T-cell (primary cell): Measurements from ENCODE around the gene UBAP1. TPM values are rescaled to one million over a fixed set of nuclear protein-coding genes. Genes with fewer than 3 reads are reported as not detected.

Experiments used
- ATAC-seq, 4 experiments: fragments of 200-7000 bp in 3 of 4; fragments of 150-1000 bp in 1 of 4; cut with Tn5 transposase; replicated peaks in 1 of 4; 1 replicate in 3 of 4; 2 replicates in 1 of 4; pipeline ENCODE4 v1.10.0; 2021; ENCODE audit warnings: moderate library complexity in 3 of 4, mild to moderate bottlenecking in 2 of 4, moderate number of reproducible peaks in 1 of 4
- CTCF ChIA-PET, 2 donors: fragments of 300-600 bp; sonication (Branson Sonifier 250); formaldehyde crosslinking; loops; one replicate each; lab custom pipeline; 2022; ENCODE audit warnings: antibody characterized with exemption in 2 of 2; lab: Charles Lee
- POLR2A ChIA-PET, 2 donors: fragments of 300-600 bp; sonication (Branson Sonifier 250); formaldehyde crosslinking; loops; one replicate each; lab custom pipeline; 2022; ENCODE audit warnings: antibody characterized with exemption in 2 of 2; lab: Charles Lee
- DNase-seq, 35 experiments: peaks; one replicate each; pipeline versions ENCODE4 v3.0.0 to v3.0.0-alpha.2; 2013 to 2023
- H3K27ac ChIP-seq: one replicate; pipeline ENCODE4 v1.5.1; 2013; ENCODE audit warnings: low read length
- H3K27me3 ChIP-seq, 2 experiments: replicated peaks in 1 of 2; 1 replicate in 1 of 2; 2 replicates in 1 of 2; pipeline versions ENCODE4 v1.6.1 to v1.7.0; 2013; ENCODE audit warnings: low read length in 1 of 2, mixed read lengths in 1 of 2; ENCODE audit not compliant: control insufficient read depth in 2 of 2, insufficient read depth in 2 of 2; ENCODE audit errors: extremely low read depth in 1 of 2
- H3K36me3 ChIP-seq, 2 donors: 1 replicate in 1 of 2; 2 replicates in 1 of 2; pipeline versions ENCODE4 v1.6.1 to v1.7.0; 2013; ENCODE audit warnings: low read length in 1 of 2; ENCODE audit not compliant: control insufficient read depth in 2 of 2, insufficient read depth in 1 of 2; ENCODE audit errors: extremely low read depth in 1 of 2
- H3K4me1 ChIP-seq, 2 experiments: 1 replicate in 1 of 2; 2 replicates in 1 of 2; pipeline versions ENCODE4 v1.6.1 to v1.7.0; 2013; ENCODE audit warnings: low read length in 2 of 2, mixed read lengths in 1 of 2; ENCODE audit not compliant: insufficient read depth in 2 of 2, control insufficient read depth in 1 of 2; ENCODE audit errors: extremely low read depth in 1 of 2
- H3K4me3 ChIP-seq, 2 donors: 1 replicate in 1 of 2; 2 replicates in 1 of 2; pipeline versions ENCODE4 v1.5.1 to v1.7.0; 2013; ENCODE audit warnings: mild to moderate bottlenecking in 2 of 2, low read length in 1 of 2, moderate library complexity in 1 of 2; ENCODE audit not compliant: control insufficient read depth in 1 of 2; ENCODE audit errors: extremely low read depth in 1 of 2
- H3K9me3 ChIP-seq: 2 replicates; pipeline ENCODE4 v1.7.0; 2013
- H3K27ac Mint-ChIP-seq, 2 donors: one replicate each; pipeline ENCODE4 v1.8.0; 2020 to 2021; ENCODE audit warnings: mild to moderate bottlenecking in 2 of 2, mixed read lengths in 2 of 2
- H3K27me3 Mint-ChIP-seq, 2 donors: one replicate each; pipeline ENCODE4 v1.8.0; 2021 to 2022; ENCODE audit warnings: mixed read lengths in 2 of 2
- H3K36me3 Mint-ChIP-seq: one replicate; pipeline ENCODE4 v1.8.0; 2021; ENCODE audit warnings: mixed read lengths
- H3K4me1 Mint-ChIP-seq, 3 donors: one replicate each; pipeline ENCODE4 v1.8.0; 2020 to 2022; ENCODE audit warnings: mixed read lengths in 3 of 3, mild to moderate bottlenecking in 1 of 3
- H3K4me3 Mint-ChIP-seq, 3 donors: one replicate each; pipeline ENCODE4 v1.8.0; 2020 to 2022; ENCODE audit warnings: mild to moderate bottlenecking in 3 of 3, mixed read lengths in 3 of 3, moderate library complexity in 3 of 3
- H3K9me3 Mint-ChIP-seq, 3 donors: one replicate each; pipeline ENCODE4 v1.8.0; 2020 to 2022; ENCODE audit warnings: mixed read lengths in 3 of 3
- WGBS: methylation state at CpG from one replicate; pipeline ENCODE4 v1.1.5; 2013; ENCODE audit warnings: missing lambda C conversion rate; ENCODE audit not compliant: insufficient coverage; 5-methylcytosine and 5-hydroxymethylcytosine counted together
- total RNA-seq, 35 experiments: library from RNA in 6 of 35; stranded (reverse) in 6 of 35; fragments of 120-200 nt in 1 of 35; gene quantifications; one replicate each; pipeline versions ENCODE4 v1.2.1 to v1.2.4 and lab custom pipeline; 2013 to 2026

UBAP1 gene
- total RNA-seq, 5 donors from 2014 or later (not counting 1 experiment from before 2014, with no cell fraction given): 33.1 to 42.2 (median 35.5) TPM

- ChIA-PET POLR2A (no interaction called here), CTCF (interaction anchor here in 1 of 2 donors (0.5 kb wide), 1 partner anchor 190 kb away, joined by 4 read pairs; no protein-coding TSS in a partner anchor)
- Histone ChIP-seq H3K9me3 (no peaks in the 10 kb centered on the region), H3K4me3 (no peak overlapping the region), H3K27me3 (no peaks in the 10 kb centered on the region), H3K27ac (no peak overlapping the region), H3K36me3 (peaks cover 15 to 17% of the 10 kb centered on the region in 2 donors), H3K4me1 (peaks cover 8 to 24% of the 10 kb centered on the region in 2 experiments)
- Mint-ChIP-seq H3K4me3 (no peak overlapping the region), H3K4me1 (peaks cover 22 to 30% (median 29%) of the 10 kb centered on the region in 3 donors), H3K36me3 (peaks cover 9% of the 10 kb centered on the region), H3K9me3 (no peaks in the 10 kb centered on the region), H3K27me3 (no peaks in the 10 kb centered on the region), H3K27ac (peak overlapping the region in 1 of 2 donors; percentile 76)
- WGBS: 87% methylated on average over 6 of the region's 6 CpGs
- DNase-seq (peak in 1 of 35 experiments; percentile 25), ATAC-seq (peak in 3 of 4 experiments; percentile 35 to 43 (median 37))
Observed at GRCh38 chr9:34256104-34256503, 77.3 kb downstream of the UBAP1 start.

- H3K27me3 ChIP-seq: no peaks in the 10 kb centered on the region
- H3K36me3 Mint-ChIP-seq: peaks cover 5% of the 10 kb centered on the region
- peaks cover 22 to 30% (median 29%) of the 10 kb centered on the region in 3 donors for H3K4me1 Mint-ChIP-seq
- peak overlapping the region in 2 of 3 donors; percentile 14 to 58 for H3K4me3 Mint-ChIP-seq
- peaks cover 8 to 24% of the 10 kb centered on the region in 2 experiments for H3K4me1 ChIP-seq
- ATAC-seq (peak; percentile 56 to 82 (median 70)), DNase-seq (peak in 18 of 35 experiments; percentile 6 to 57 (median 23))
- peak overlapping the region in 1 of 2 donors; percentile 11 for H3K4me3 ChIP-seq
- POLR2A ChIA-PET: interaction anchor here (0.6 to 0.9 kb wide), 2 partner anchors 50 to 77 kb away, joined by 3 to 10 read pairs; no protein-coding TSS in a partner anchor
- H3K27me3 Mint-ChIP-seq: no peaks in the 10 kb centered on the region
- CTCF ChIA-PET: interaction anchor here in 1 of 2 donors (0.6 kb wide), 1 partner anchor 67 kb away, joined by 3 read pairs; no protein-coding TSS in a partner anchor
- H3K36me3 ChIP-seq: peaks cover 8 to 15% of the 10 kb centered on the region in 2 donors
- no peaks in the 10 kb centered on the region for H3K9me3 Mint-ChIP-seq
- H3K27ac ChIP-seq: no peak overlapping the region
- H3K27ac Mint-ChIP-seq: peak overlapping the region; percentile 76 to 77
- WGBS: 63% methylated on average over 8 of the region's 11 CpGs
- H3K9me3 ChIP-seq: no peaks in the 10 kb centered on the region
Observed at GRCh38 chr9:34256987-34257585, 78.2 kb downstream of the UBAP1 start.

GRCh38 chr9:34259315-34259714, 80.5 kb downstream of the UBAP1 start:
- Mint-ChIP-seq H3K9me3 (no peaks in the 10 kb centered on the region), H3K27me3 (no peaks in the 10 kb centered on the region), H3K27ac (no peak overlapping the region), H3K4me3 (no peak overlapping the region), H3K4me1 (peaks cover 25 to 30% (median 29%) of the 10 kb centered on the region in 3 donors), H3K36me3 (no peaks in the 10 kb centered on the region)
- POLR2A ChIA-PET: no interaction called here
- Histone ChIP-seq H3K27me3 (no peaks in the 10 kb centered on the region), H3K36me3 (peaks cover 3 to 11% of the 10 kb centered on the region in 2 donors), H3K4me1 (peaks cover 15 to 23% of the 10 kb centered on the region in 2 experiments), H3K4me3 (no peak overlapping the region), H3K27ac (no peak overlapping the region), H3K9me3 (no peaks in the 10 kb centered on the region)
- CTCF ChIA-PET: no interaction called here
- DNase-seq (no peak), ATAC-seq (no peak)
- WGBS: 100% methylated on average over 5 of the region's 10 CpGs

- H3K27me3 ChIP-seq: no peaks in the 10 kb centered on the region
- Mint-ChIP-seq H3K9me3 (no peaks in the 10 kb centered on the region), H3K27ac (no peak overlapping the region), H3K27me3 (no peaks in the 10 kb centered on the region), H3K4me1 (peaks cover 6 to 8% (median 7%) of the 10 kb centered on the region in 3 donors), H3K36me3 (no peaks in the 10 kb centered on the region), H3K4me3 (no peak overlapping the region)
- H3K36me3 ChIP-seq: no peaks in the 10 kb centered on the region
- POLR2A ChIA-PET: interaction anchor here in 1 of 2 donors (0.6 kb wide), 1 partner anchor 122 kb away, joined by 3 read pairs; no protein-coding TSS in a partner anchor
- WGBS: 83% methylated on average over 1 of the region's 3 CpGs
- H3K4me3 ChIP-seq: no peak overlapping the region
- peaks cover 4 to 6% of the 10 kb centered on the region in 2 experiments for H3K4me1 ChIP-seq
- H3K9me3 ChIP-seq: no peaks in the 10 kb centered on the region
- peak in 1 of 4 experiments; percentile 18 for ATAC-seq
- CTCF ChIA-PET: interaction anchor here in 1 of 2 donors (0.6 to 0.7 kb wide), 2 partner anchors 10 to 114 kb away, joined by 3 to 6 read pairs; no protein-coding TSS in a partner anchor
- DNase-seq: no peak
- no peak overlapping the region for H3K27ac ChIP-seq
Observed at GRCh38 chr9:34262971-34263370, 84.1 kb downstream of the UBAP1 start.

GRCh38 chr9:34267660-34268059, 88.8 kb downstream of the UBAP1 start:
- no peaks in the 10 kb centered on the region for H3K27me3 ChIP-seq
- H3K27me3 Mint-ChIP-seq: no peaks in the 10 kb centered on the region
- ChIA-PET CTCF (no interaction called here), POLR2A (no interaction called here)
- peaks cover 3 to 6% (median 5%) of the 10 kb centered on the region in 3 donors for H3K4me1 Mint-ChIP-seq
- H3K4me1 ChIP-seq: peaks cover 4 to 6% of the 10 kb centered on the region in 2 experiments
- ATAC-seq (no peak), DNase-seq (no peak)
- no peak overlapping the region for H3K27ac ChIP-seq
- no peaks in the 10 kb centered on the region for H3K9me3 ChIP-seq
- no peaks in the 10 kb centered on the region for H3K36me3 ChIP-seq
- H3K27ac Mint-ChIP-seq: no peak overlapping the region
- H3K4me3 ChIP-seq: no peak overlapping the region
- H3K9me3 Mint-ChIP-seq: no peaks in the 10 kb centered on the region
- no peak overlapping the region for H3K4me3 Mint-ChIP-seq
- no peaks in the 10 kb centered on the region for H3K36me3 Mint-ChIP-seq
- no CpG with 5 or more reads among the region's 1 CpG for WGBS

GRCh38 chr9:34271265-34272006, 92.6 kb downstream of the UBAP1 start:
- 97% methylated on average over 4 of the region's 5 CpGs for WGBS
- H3K4me1 Mint-ChIP-seq: no peaks in the 10 kb centered on the region
- Histone ChIP-seq H3K36me3 (no peaks in the 10 kb centered on the region), H3K27me3 (no peaks in the 10 kb centered on the region), H3K4me3 (no peak overlapping the region), H3K27ac (no peak overlapping the region), H3K9me3 (no peaks in the 10 kb centered on the region), H3K4me1 (no peaks in the 10 kb centered on the region)
- H3K27ac Mint-ChIP-seq: no peak overlapping the region
- no peaks in the 10 kb centered on the region for H3K9me3 Mint-ChIP-seq
- H3K4me3 Mint-ChIP-seq: no peak overlapping the region
- no peaks in the 10 kb centered on the region for H3K36me3 Mint-ChIP-seq
- ChIA-PET POLR2A (no interaction called here), CTCF (interaction anchor here (0.7 to 1.3 kb wide), 2 partner anchors 25 to 109 kb away, joined by 5 to 11 read pairs; no protein-coding TSS in a partner anchor)
- no peaks in the 10 kb centered on the region for H3K27me3 Mint-ChIP-seq
- ATAC-seq (no peak), DNase-seq (no peak)
